EH (cell line): ENCODE results near the gene TBX20.
A peak's percentile ranks its signal among the peaks of the same experiment; 100 is the strongest.
"Not testable (repeated sequence)": the region's sequence is repeated elsewhere in the genome, so short reads cannot be mapped to it uniquely, and the experiment has no call there.

Source experiments
- DNase-seq: peaks from one replicate; pipeline ENCODE4 v3.0.0-alpha.2; 2015; ENCODE audit warnings: low read depth

The TBX20 gene

GRCh38 chr7:35255443-35256255, 1.7 kb upstream of the TBX20 start:
- DNase-seq, result no peak

- no peak for DNase-seq
These were observed 869 bp upstream of the TBX20 start for GRCh38 chr7:35254496-35255442.

- DNase-seq, result no peak
These were observed 515 bp downstream of the TBX20 start for GRCh38 chr7:35253460-35253709.

- no peak for DNase-seq
These were observed 1.1 kb downstream of the TBX20 start for GRCh38 chr7:35252612-35253459.

- DNase-seq, result no peak
These were observed 2.1 kb downstream of the TBX20 start for GRCh38 chr7:35251606-35252310.

- DNase-seq, result no peak
These were observed 3.0 kb downstream of the TBX20 start for GRCh38 chr7:35250941-35251340.

- DNase-seq, result no peak
These were observed 3.4 kb downstream of the TBX20 start for GRCh38 chr7:35250452-35250851.

GRCh38 chr7:35249537-35249907, 4.4 kb downstream of the TBX20 start:
- DNase-seq, result no peak

GRCh38 chr7:35248576-35249536, 5.0 kb downstream of the TBX20 start:
- no peak for DNase-seq

- no peak for DNase-seq
These were observed 7.1 kb downstream of the TBX20 start for GRCh38 chr7:35246819-35247218.

GRCh38 chr7:35241884-35242283, 12.0 kb downstream of the TBX20 start:
- peak; percentile 10 for DNase-seq

- no peak for DNase-seq
These were observed 12.5 kb downstream of the TBX20 start for GRCh38 chr7:35241436-35241835.

GRCh38 chr7:35241008-35241407, 12.9 kb downstream of the TBX20 start:
- not testable (repeated sequence) for DNase-seq

- not testable (repeated sequence) for DNase-seq
These were observed 15.4 kb downstream of the TBX20 start for GRCh38 chr7:35238456-35238855.

GRCh38 chr7:35232994-35233393, 20.9 kb downstream of the TBX20 start:
- no peak for DNase-seq

GRCh38 chr7:35231221-35231620, 22.7 kb downstream of the TBX20 start:
- peak; percentile 3 for DNase-seq

- not testable (repeated sequence) for DNase-seq
These were observed 24.7 kb downstream of the TBX20 start for GRCh38 chr7:35229116-35229780.

GRCh38 chr7:35228496-35229051, 25.3 kb downstream of the TBX20 start:
- DNase-seq, result not testable (repeated sequence)

GRCh38 chr7:35227438-35227837, 26.5 kb downstream of the TBX20 start:
- DNase-seq, result peak; percentile 15

- not testable (repeated sequence) for DNase-seq
These were observed 31.5 kb downstream of the TBX20 start for GRCh38 chr7:35222445-35222844.
